Measurements from ENCODE around the gene SLC39A11. TPM values are rescaled to one million over a fixed set of nuclear protein-coding genes. Genes with fewer than 3 reads are reported as not detected.
"Not testable (repeated sequence)": the region's sequence is repeated elsewhere in the genome, so short reads cannot be mapped to it uniquely, and the experiment has no call there.

The SLC39A11 gene
- total RNA-seq, 4 donors from 2014 or later, result 23.0 to 30.9 (median 27.6) TPM

GRCh38 chr17:72825218-72825617 lies 267.3 kb downstream of the SLC39A11 start:
- no peak for DNase-seq
- WGBS, 2 donors, result no CpG with 5 or more reads among the region's 1 CpG
- Histone ChIP-seq H3K27ac (no peak overlapping the region), H3K36me3 (peaks cover 0 to 37% (median 0%) of the 10 kb centered on the region in 3 donors), H3K4me1 (no peaks in the 10 kb centered on the region), H3K9me3 (peaks cover 0 to 16% (median 14%) of the 10 kb centered on the region in 3 donors), H3K4me3 (no peak overlapping the region), H3K27me3 (no peaks in the 10 kb centered on the region)
- intact Hi-C loops (cut with DNase I), result no loop called here
- no peak for TF ChIP-seq POLR2A (IDR thresholded peaks at IDR 0.05)
- no peak for TF ChIP-seq CTCF (IDR thresholded peaks at IDR 0.05)

GRCh38 chr17:72824267-72824666 lies 268.2 kb downstream of the SLC39A11 start:
- Histone ChIP-seq H3K9me3 (peaks cover 0 to 16% (median 14%) of the 10 kb centered on the region in 3 donors), H3K36me3 (peaks cover 0 to 37% (median 0%) of the 10 kb centered on the region in 3 donors)
- H3K4me1 ChIP-seq; H3K4me3 ChIP-seq; DNase-seq; H3K27ac ChIP-seq; intact Hi-C loops (cut with DNase I); H3K27me3 ChIP-seq: not testable (repeated sequence)
- WGBS, 2 donors, result 94 to 97% methylated on average over 3 to 4 of the region's 4 CpGs

- Histone ChIP-seq H3K4me1 (no peaks in the 10 kb centered on the region), H3K9me3 (peaks cover 0 to 16% (median 14%) of the 10 kb centered on the region in 3 donors), H3K4me3 (no peak overlapping the region), H3K27me3 (no peaks in the 10 kb centered on the region), H3K27ac (no peak overlapping the region), H3K36me3 (peaks cover 0 to 41% (median 0%) of the 10 kb centered on the region in 3 donors)
- intact Hi-C loops (cut with DNase I), result no loop called here
- TF ChIP-seq POLR2A (IDR thresholded peaks at IDR 0.05) (no peak), CTCF (IDR thresholded peaks at IDR 0.05) (no peak)
- 64 to 76% methylated on average over 2 to 5 of the region's 5 CpGs for WGBS, 2 donors
- DNase-seq, result no peak
Observed at GRCh38 chr17:72822358-72823023, 270.0 kb downstream of the SLC39A11 start.

- Histone ChIP-seq H3K36me3 (peaks cover 0 to 42% (median 0%) of the 10 kb centered on the region in 3 donors), H3K4me3 (no peak overlapping the region), H3K9me3 (peaks cover 0 to 2% (median under 1%) of the 10 kb centered on the region in 3 donors), H3K4me1 (no peaks in the 10 kb centered on the region), H3K27me3 (no peaks in the 10 kb centered on the region), H3K27ac (no peak overlapping the region)
- 78 to 89% methylated on average over 7 of the region's 7 CpGs for WGBS, 2 donors
- TF ChIP-seq POLR2A (IDR thresholded peaks at IDR 0.05) (no peak), CTCF (IDR thresholded peaks at IDR 0.05) (no peak)
- DNase-seq, result no peak
- intact Hi-C loops (cut with DNase I), result no loop called here
Observed at GRCh38 chr17:72816406-72816805, 276.1 kb downstream of the SLC39A11 start.

GRCh38 chr17:72813481-72813880 lies 279.0 kb downstream of the SLC39A11 start:
- no peak overlapping the region for H3K4me3 ChIP-seq
- 94% methylated on average over 4 to 5 of the region's 5 CpGs for WGBS, 2 donors
- DNase-seq, result no peak
- no peaks in the 10 kb centered on the region for H3K4me1 ChIP-seq
- H3K27ac ChIP-seq, result no peak overlapping the region
- no peaks in the 10 kb centered on the region for H3K27me3 ChIP-seq
- H3K36me3 ChIP-seq, result peaks cover 0 to 50% (median 0%) of the 10 kb centered on the region in 3 donors
- intact Hi-C loops (cut with DNase I), result no loop called here
- peaks cover 0 to 8% (median 7%) of the 10 kb centered on the region in 3 donors for H3K9me3 ChIP-seq
- no peak for TF ChIP-seq POLR2A (IDR thresholded peaks at IDR 0.05)

- Histone ChIP-seq H3K36me3 (peaks cover 0 to 46% (median 0%) of the 10 kb centered on the region in 3 donors), H3K9me3 (peaks cover 0 to 8% (median 7%) of the 10 kb centered on the region in 3 donors), H3K27me3 (no peaks in the 10 kb centered on the region), H3K4me3 (no peak overlapping the region), H3K4me1 (no peaks in the 10 kb centered on the region), H3K27ac (no peak overlapping the region)
- intact Hi-C loops (cut with DNase I), result no loop called here
- no peak for TF ChIP-seq POLR2A (IDR thresholded peaks at IDR 0.05)
- WGBS, 2 donors, result 72 to 94% methylated on average over 7 of the region's 7 CpGs
- no peak for DNase-seq
Observed at GRCh38 chr17:72812823-72813222, 279.7 kb downstream of the SLC39A11 start.

Data from esophagus squamous epithelium (tissue), 5 donors.